GM12878 (cell line): ENCODE results near the gene PSIP1. TPM values are rescaled to one million over a fixed set of nuclear protein-coding genes. Genes with fewer than 3 reads are reported as not detected.

Source experiments
- CBX3 ChIP-seq: fragments of 200-600 bp; sonication (generic); IDR thresholded peaks from 2 replicates; pipeline ENCODE4 v1.6.1; 2016; ENCODE audit warnings: low read depth, borderline replicate concordance
- FOXK2 ChIP-seq: fragments of 450-650 bp; IDR thresholded peaks from 2 replicates; pipeline ENCODE4 v1.6.1; 2017; ENCODE audit warnings: mild to moderate bottlenecking, moderate library complexity
- FOXM1 ChIP-seq: IDR thresholded peaks from 2 replicates; pipeline ENCODE4 v1.6.1; 2012; ENCODE audit warnings: low read depth, mild to moderate bottlenecking, inconsistent platforms, low read length, moderate library complexity
- GATAD2B ChIP-seq: fragments of 450-650 bp; conservative IDR thresholded peaks from 2 replicates; pipeline ENCODE4 v1.6.1; 2017; ENCODE audit warnings: low read depth, mild to moderate bottlenecking, moderate library complexity
- JUND ChIP-seq: IDR thresholded peaks from 2 replicates; pipeline ENCODE4 v1.6.1; 2012; ENCODE audit warnings: low read depth, mild to moderate bottlenecking, low read length, improper control_type of control experiment, moderate library complexity
- KDM1A ChIP-seq: fragments of 200-600 bp; sonication (generic); IDR thresholded peaks from 2 replicates; pipeline ENCODE4 v1.6.1; 2016; ENCODE audit warnings: borderline replicate concordance
- MEF2A ChIP-seq: IDR thresholded peaks from 2 replicates; pipeline ENCODE4 v1.6.1; 2011; ENCODE audit warnings: low read depth, mild to moderate bottlenecking, low read length, moderate library complexity; ENCODE audit not compliant: insufficient read depth
- NKRF ChIP-seq: fragments of 450-650 bp; conservative IDR thresholded peaks from 2 replicates; pipeline ENCODE4 v1.6.1; 2017; ENCODE audit warnings: mild to moderate bottlenecking, moderate library complexity
- NR2F1 ChIP-seq: fragments of 450-650 bp; conservative IDR thresholded peaks from 2 replicates; pipeline ENCODE4 v1.6.1; 2017; ENCODE audit warnings: mild to moderate bottlenecking
- RAD21 ChIP-seq: IDR thresholded peaks from 2 replicates; pipeline ENCODE4 v1.6.1; 2011; ENCODE audit warnings: mild to moderate bottlenecking, low read depth, low read length, moderate library complexity; ENCODE audit not compliant: insufficient read depth
- RELB ChIP-seq: fragments of 450-650 bp; IDR thresholded peaks from 2 replicates; pipeline ENCODE4 v1.6.1; 2017; ENCODE audit warnings: low read depth, mild to moderate bottlenecking, moderate library complexity
- REST ChIP-seq: IDR thresholded peaks from 2 replicates; pipeline ENCODE4 v1.6.1; 2012; ENCODE audit warnings: mild to moderate bottlenecking, low read depth, low read length
- SKIL ChIP-seq: fragments of 450-650 bp; IDR thresholded peaks from 2 replicates; pipeline ENCODE4 v1.6.1; 2017; ENCODE audit warnings: mild to moderate bottlenecking, low read depth, inconsistent platforms; ENCODE audit not compliant: poor library complexity, severe bottlenecking
- SMARCA5 ChIP-seq: fragments of 450-650 bp; IDR thresholded peaks from 2 replicates; pipeline ENCODE4 v1.6.1; 2017; ENCODE audit warnings: mild to moderate bottlenecking
- TARDBP ChIP-seq: IDR thresholded peaks from 2 replicates; pipeline ENCODE4 v1.6.1; 2016; ENCODE audit warnings: borderline replicate concordance
- ZBED1 ChIP-seq: IDR thresholded peaks from 2 replicates; pipeline ENCODE4 v1.6.1; 2016; ENCODE audit warnings: borderline replicate concordance
- ZNF217 ChIP-seq: fragments of 450-650 bp; IDR thresholded peaks from 2 replicates; pipeline ENCODE4 v1.6.1; 2017; ENCODE audit warnings: antibody characterized with exemption, mild to moderate bottlenecking
- ZNF274 ChIP-seq: IDR thresholded peaks from one replicate; pipeline ENCODE4 v1.8.0; 2011; ENCODE audit not compliant: insufficient read length, insufficient read depth
- ZNF622 ChIP-seq: fragments of 450-650 bp; IDR thresholded peaks from 2 replicates; pipeline ENCODE4 v1.6.1; 2017; ENCODE audit warnings: mild to moderate bottlenecking, inconsistent platforms
- polyA plus RNA-seq, 11 experiments: library from polyadenylated mRNA; depleted of rRNA in 4 of 11; unstranded in 6 of 11; stranded (reverse) in 5 of 11; fragments of >200 nt; fragmentation: Nextera tagmentation in 4 of 11; fragmentation: Illumina TruSeq in 1 of 11; extraction: Ambion mirVana in 4 of 11; extraction: Trizol in 1 of 11; gene quantifications; 1 replicate in 1 of 11; 2 replicates in 10 of 11; pipeline versions ENCODE4 v1.2.1 to v1.2.3, GENCODE V29; 2011 to 2016; ENCODE audit warnings: inconsistent platforms in 2 of 11, missing spikeins in 2 of 11, low read depth in 1 of 11
- total RNA-seq, 4 experiments: library from RNA; depleted of rRNA in 3 of 4; stranded (reverse); fragments of >200 nt in 3 of 4; fragmentation: Illumina TruSeq in 1 of 4; extraction: Trizol in 1 of 4; gene quantifications; 2 replicates each; pipeline versions ENCODE4 v1.2.1 to v1.2.3, GENCODE V29; 2013 to 2021

Gene PSIP1
- total and polyA plus RNA-seq, 10 of the 15 experiments (the other 5 are each of a cell fraction or from before 2014, with no cell fraction given), result 75.5 to 299 (median 173) TPM

GRCh38 chr9:15422372-15423230 is 88.2 kb downstream of the PSIP1 start, which contains the start of gene SNAPC3 (continued):
- TF ChIP-seq NKRF (peak; percentile 24; the same call in 1 of the 2 replicates), CBX3 (no peak), ZBED1 (0 out of 2 replicates have a peak, but pooled peaks have one; percentile 55), MEF2A (no peak), SKIL (peak; percentile 15), RELB (peak; percentile 58; the same call in 1 of the 2 replicates), REST (no peak), ZNF622 (no peak), GATAD2B (peak; percentile 98), SMARCA5 (peak; percentile 70; the same call in 1 of the 2 replicates), KDM1A (no peak), FOXK2 (no peak), TARDBP (peak; percentile 92), ZNF274 (no peak), NR2F1 (peak; percentile 44; the same call in 1 of the 2 replicates), RAD21 (no peak), ZNF217 (peak; percentile 71; the same call in 1 of the 2 replicates), FOXM1 (0 out of 2 replicates have a peak, but pooled peaks have one; percentile 6), JUND (no peak)
